K562 (cell line): ENCODE data around the gene CRACR2B. TPM values are rescaled to one million over a fixed set of nuclear protein-coding genes. Genes with fewer than 3 reads are reported as not detected.
A peak's percentile ranks its signal among the peaks of the same experiment; 100 is the strongest.

Experiments
- FOXJ3 ChIP-seq: sonication (generic); formaldehyde crosslinking; IDR thresholded peaks from 2 replicates; pipeline ENCODE4 v1.4.0; 2020; ENCODE audit warnings: mild to moderate bottlenecking, missing genetic modification reagents
- HES1 ChIP-seq: fragments of 450-650 bp; IDR thresholded peaks from 2 replicates; pipeline ENCODE4 v1.6.1; 2016; ENCODE audit warnings: low read depth, mild to moderate bottlenecking, moderate library complexity
- HMGXB4 ChIP-seq: sonication (generic); formaldehyde crosslinking; IDR thresholded peaks from 2 replicates; pipeline ENCODE4 v1.8.1; 2023; ENCODE audit warnings: mild to moderate bottlenecking, missing genetic modification reagents
- PCBP1 ChIP-seq: fragments of 200-400 bp; formaldehyde crosslinking; IDR thresholded peaks from 2 replicates; pipeline ENCODE4 v1.6.1; 2018; ENCODE audit warnings: mild to moderate bottlenecking, low read depth, low read length; ENCODE audit not compliant: poor library complexity, severe bottlenecking
- REST ChIP-seq, 2 experiments: fragments of 450-650 bp; formaldehyde crosslinking in 1 of 2; IDR thresholded peaks; 2 replicates each; pipeline versions ENCODE4 v1.4.0 to v1.6.1; 2014 to 2020; ENCODE audit warnings: mild to moderate bottlenecking in 2 of 2, borderline replicate concordance in 1 of 2, low read depth in 1 of 2
- SNRNP70 ChIP-seq: fragments of 200-400 bp; formaldehyde crosslinking; optimal IDR thresholded peaks from 2 replicates; pipeline ENCODE3; 2017; ENCODE audit warnings: low read depth, low read length
- TCFL5 ChIP-seq: fragments of 250-450 bp; sonication (Bioruptor Pico); conservative IDR thresholded peaks from 2 replicates; pipeline ENCODE4 v1.6.1; 2021; ENCODE audit warnings: mild to moderate bottlenecking, moderate library complexity, matching md5 sums
- TFAP4 ChIP-seq: sonication (generic); formaldehyde crosslinking; IDR thresholded peaks from 2 replicates; pipeline ENCODE4 v1.8.0; 2022; ENCODE audit warnings: missing genetic modification reagents, mild to moderate bottlenecking, moderate library complexity, borderline replicate concordance
- TSC22D4 ChIP-seq: fragments of 450-650 bp; IDR thresholded peaks from 2 replicates; pipeline ENCODE4 v1.6.1; 2016; ENCODE audit warnings: missing genetic modification characterization, missing biosample characterization, control low read depth
- ZNF224 ChIP-seq: sonication (generic); formaldehyde crosslinking; IDR thresholded peaks from 2 replicates; pipeline ENCODE4 v1.8.0; 2022; ENCODE audit warnings: mild to moderate bottlenecking, missing genetic modification reagents
- polyA plus RNA-seq, 8 experiments: library from polyadenylated mRNA; depleted of rRNA in 4 of 8; stranded (reverse) in 5 of 8; unstranded in 3 of 8; fragments of >200 nt; fragmentation: Nextera tagmentation in 2 of 8; fragmentation: Illumina TruSeq in 1 of 8; extraction: Ambion mirVana in 2 of 8; extraction: Trizol in 1 of 8; gene quantifications; 2 replicates each; pipeline versions ENCODE4 v1.2.1 to v1.2.3, GENCODE V29; 2011 to 2014; ENCODE audit warnings: inconsistent platforms in 1 of 8, missing spikeins in 1 of 8
- total RNA-seq, 7 experiments: library from RNA; depleted of rRNA in 6 of 7; stranded (reverse); fragments of >200 nt in 6 of 7; fragmentation: Illumina TruSeq in 2 of 7; extraction: Trizol in 2 of 7; gene quantifications; 2 replicates each; pipeline versions ENCODE4 v1.2.1 to v1.2.3, GENCODE V29; 2011 to 2021; ENCODE audit warnings: low replicate concordance in 1 of 7

The CRACR2B gene
- total and polyA plus RNA-seq, 9 of the 15 experiments (the other 6 are each of a cell fraction or from before 2014, with no cell fraction given): 0.10 to 51.0 (median 6.0) TPM

- TF ChIP-seq TCFL5 (CRISPR knock-in tag): no peak
- no peak for TF ChIP-seq SNRNP70
- no peak for TF ChIP-seq ZNF224 (CRISPR knock-in tag)
- TF ChIP-seq TSC22D4: no peak
- TF ChIP-seq HES1: peak; percentile 75
- TF ChIP-seq REST (IDR thresholded peaks at IDR 0.05; ENCODE audit: borderline replicate concordance): no peak
- no peak for TF ChIP-seq REST (CRISPR knock-in tag; IDR thresholded peaks at IDR 0.05; ENCODE audit: low read depth)
- TF ChIP-seq HMGXB4 (CRISPR knock-in tag): no peak
- TF ChIP-seq TFAP4 (CRISPR knock-in tag): no peak
- TF ChIP-seq PCBP1: no peak
- TF ChIP-seq FOXJ3: no peak
Observed at GRCh38 chr11:843818-844692, 16.3 kb downstream of the CRACR2B start (continued).
